Tibial nerve (tissue), 4 donors: ENCODE data around the gene CCDC40. TPM values are rescaled to one million over a fixed set of nuclear protein-coding genes. Genes with fewer than 3 reads are reported as not detected.

Experiments used
- DNase-seq, 2 donors: peaks; one replicate each; pipeline ENCODE4 v3.0.0-alpha.2; 2019; ENCODE audit warnings: low spot score in 2 of 2
- H3K27ac ChIP-seq, 4 donors: fragments of 200-600 bp; sonication (generic) in 3 of 4; one replicate each; pipeline ENCODE4 v1.5.1; 2017 to 2019; ENCODE audit warnings: mild to moderate bottlenecking in 1 of 4
- H3K27me3 ChIP-seq, 2 donors: fragments of 200-600 bp; sonication (generic) in 1 of 2; one replicate each; pipeline versions ENCODE4 v1.5.1 to v1.6.0; 2017 to 2019
- H3K36me3 ChIP-seq, 3 donors: fragments of 200-600 bp; sonication (generic); one replicate each; pipeline ENCODE4 v1.5.1; 2018 to 2019
- H3K4me1 ChIP-seq, 4 donors: fragments of 200-600 bp; sonication (generic) in 3 of 4; one replicate each; pipeline ENCODE4 v1.5.1; 2017 to 2019
- H3K4me3 ChIP-seq, 4 donors: fragments of 200-600 bp; sonication (generic) in 3 of 4; one replicate each; pipeline ENCODE4 v1.5.1; 2017 to 2019; ENCODE audit warnings: mild to moderate bottlenecking in 1 of 4, moderate library complexity in 1 of 4
- H3K9me3 ChIP-seq, 4 donors: fragments of 200-600 bp; sonication (generic) in 3 of 4; one replicate each; pipeline ENCODE4 v1.5.1; 2017 to 2019
- CTCF ChIP-seq, 5 experiments: fragments of 200-600 bp in 3 of 5; fragments of 450-650 bp in 2 of 5; sonication (generic) in 3 of 5; IDR thresholded peaks; one replicate each; pipeline ENCODE4 v1.5.1; 2016 to 2019; ENCODE audit warnings: antibody characterized with exemption in 5 of 5, mild to moderate bottlenecking in 3 of 5, moderate library complexity in 2 of 5
- EP300 ChIP-seq, 2 donors: sonication (generic); formaldehyde crosslinking; IDR thresholded peaks; one replicate each; pipeline ENCODE4 v1.6.1; 2017; ENCODE audit warnings: antibody characterized with exemption in 2 of 2, mild to moderate bottlenecking in 1 of 2
- POLR2A ChIP-seq, 2 donors: fragments of 450-650 bp; IDR thresholded peaks; one replicate each; pipeline ENCODE4 v1.6.1; 2017; ENCODE audit warnings: antibody characterized with exemption in 2 of 2, mild to moderate bottlenecking in 2 of 2, moderate library complexity in 2 of 2
- WGBS, 2 donors: methylation state at CpG; one replicate each; pipeline ENCODE4 v1.1.5; 2018; 5-methylcytosine and 5-hydroxymethylcytosine counted together
- total RNA-seq, 4 donors: library from RNA; depleted of rRNA; stranded (reverse); fragments of >200 nt; gene quantifications; one replicate each; pipeline ENCODE4 v1.1.0, GENCODE V29; 2016

Gene CCDC40
- total RNA-seq, 4 donors from 2014 or later, result 7.1 to 13.8 (median 12.0) TPM

- no peak overlapping the region for H3K27ac ChIP-seq
- H3K4me1 ChIP-seq, result peaks cover 0 to 14% (median 10%) of the 10 kb centered on the region in 4 donors
- no peak overlapping the region for H3K4me3 ChIP-seq
- no peak for DNase-seq
- H3K27me3 ChIP-seq, result no peaks in the 10 kb centered on the region
- TF ChIP-seq CTCF (IDR thresholded peaks at IDR 0.05) (no peak), POLR2A (IDR thresholded peaks at IDR 0.05) (no peak), EP300 (IDR thresholded peaks at IDR 0.05) (no peak)
- 35 to 48% methylated on average over 23 to 29 of the region's 29 CpGs for WGBS, 2 donors
- H3K36me3 ChIP-seq, result peaks cover 0 to 51% (median 0%) of the 10 kb centered on the region in 3 donors
- H3K9me3 ChIP-seq, result no peaks in the 10 kb centered on the region
Measured at GRCh38 chr17:80105762-80106161, 69.3 kb downstream of the CCDC40 start.

GRCh38 chr17:80106176-80106575, 69.7 kb downstream of the CCDC40 start:
- no peak for DNase-seq
- H3K9me3 ChIP-seq, result no peaks in the 10 kb centered on the region
- H3K27ac ChIP-seq, result no peak overlapping the region
- peaks cover 0 to 11% (median 8%) of the 10 kb centered on the region in 4 donors for H3K4me1 ChIP-seq
- H3K27me3 ChIP-seq, result no peaks in the 10 kb centered on the region
- WGBS, 2 donors, result 69 to 79% methylated on average over 10 of the region's 10 CpGs
- H3K4me3 ChIP-seq, result no peak overlapping the region
- peaks cover 0 to 56% (median 0%) of the 10 kb centered on the region in 3 donors for H3K36me3 ChIP-seq
- TF ChIP-seq CTCF (IDR thresholded peaks at IDR 0.05), result no peak
- no peak for TF ChIP-seq EP300 (IDR thresholded peaks at IDR 0.05)
- no peak for TF ChIP-seq POLR2A (IDR thresholded peaks at IDR 0.05)

GRCh38 chr17:80106751-80107150, 70.3 kb downstream of the CCDC40 start:
- no peak overlapping the region for H3K4me3 ChIP-seq
- TF ChIP-seq CTCF (IDR thresholded peaks at IDR 0.05), result no peak
- TF ChIP-seq EP300 (IDR thresholded peaks at IDR 0.05), result no peak
- TF ChIP-seq POLR2A (IDR thresholded peaks at IDR 0.05), result no peak
- no peak overlapping the region for H3K27ac ChIP-seq
- DNase-seq, result no peak
- H3K36me3 ChIP-seq, result peaks cover 0 to 61% (median 0%) of the 10 kb centered on the region in 3 donors
- WGBS, 2 donors, result 85% methylated on average over 12 of the region's 12 CpGs
- H3K9me3 ChIP-seq, result no peaks in the 10 kb centered on the region
- peaks cover 0 to 11% (median 8%) of the 10 kb centered on the region in 4 donors for H3K4me1 ChIP-seq
- H3K27me3 ChIP-seq, result no peaks in the 10 kb centered on the region

GRCh38 chr17:80107231-80108021, 71.0 kb downstream of the CCDC40 start:
- H3K4me1 ChIP-seq, result peaks cover 0 to 4% (median 2%) of the 10 kb centered on the region in 4 donors
- no peak overlapping the region for H3K27ac ChIP-seq
- H3K36me3 ChIP-seq, result peaks cover 0 to 68% (median 0%) of the 10 kb centered on the region in 3 donors
- WGBS, 2 donors, result 89 to 93% methylated on average over 8 to 34 of the region's 46 CpGs
- no peaks in the 10 kb centered on the region for H3K27me3 ChIP-seq
- no peaks in the 10 kb centered on the region for H3K9me3 ChIP-seq
- no peak for TF ChIP-seq CTCF (IDR thresholded peaks at IDR 0.05)
- TF ChIP-seq POLR2A (IDR thresholded peaks at IDR 0.05), result no peak
- no peak for TF ChIP-seq EP300 (IDR thresholded peaks at IDR 0.05)
- no peak overlapping the region for H3K4me3 ChIP-seq
- no peak for DNase-seq
